Mesothelial cell of epicardium (in vitro differentiated cells): ENCODE results near the gene HNRNPLL. TPM values are rescaled to one million over a fixed set of nuclear protein-coding genes. Genes with fewer than 3 reads are reported as not detected.

Experiments
- DNase-seq, 2 experiments: peaks; one replicate each; pipeline ENCODE4 v3.0.0; 2021; ENCODE audit warnings: low spot score in 2 of 2; ENCODE audit not compliant: unreplicated experiment in 2 of 2
- H3K27ac Mint-ChIP-seq: 2 replicates; pipeline ENCODE4 v1.8.0; 2021; ENCODE audit warnings: mixed read lengths
- H3K27me3 Mint-ChIP-seq: 2 replicates; pipeline ENCODE4 v1.8.0; 2021; ENCODE audit warnings: low read depth, mixed read lengths
- H3K36me3 Mint-ChIP-seq: 2 replicates; pipeline ENCODE4 v1.8.0; 2021; ENCODE audit warnings: mixed read lengths
- H3K4me1 Mint-ChIP-seq: 2 replicates; pipeline ENCODE4 v1.8.0; 2021; ENCODE audit warnings: mixed read lengths
- H3K4me3 Mint-ChIP-seq: 2 replicates; pipeline ENCODE4 v1.8.0; 2021; ENCODE audit warnings: mild to moderate bottlenecking, moderate library complexity, mixed read lengths
- H3K9me3 Mint-ChIP-seq: 2 replicates; pipeline ENCODE4 v1.8.0; 2021; ENCODE audit warnings: mixed read lengths
- total RNA-seq: library from RNA; stranded (reverse); gene quantifications from 3 replicates; pipeline ENCODE4 v1.2.1, GENCODE V29; 2021
- TF ChIP-seq, protein P1 (sequence below): fragments of 200-600 bp; sonication (generic); IDR thresholded peaks from one replicate; pipeline ENCODE4 v1.5.0; 2021; ENCODE audit warnings: antibody characterized with exemption; ENCODE audit not compliant: unreplicated experiment

HNRNPLL gene
- total RNA-seq, 1 donor from 2014 or later, result 80.7 TPM

DNA sequence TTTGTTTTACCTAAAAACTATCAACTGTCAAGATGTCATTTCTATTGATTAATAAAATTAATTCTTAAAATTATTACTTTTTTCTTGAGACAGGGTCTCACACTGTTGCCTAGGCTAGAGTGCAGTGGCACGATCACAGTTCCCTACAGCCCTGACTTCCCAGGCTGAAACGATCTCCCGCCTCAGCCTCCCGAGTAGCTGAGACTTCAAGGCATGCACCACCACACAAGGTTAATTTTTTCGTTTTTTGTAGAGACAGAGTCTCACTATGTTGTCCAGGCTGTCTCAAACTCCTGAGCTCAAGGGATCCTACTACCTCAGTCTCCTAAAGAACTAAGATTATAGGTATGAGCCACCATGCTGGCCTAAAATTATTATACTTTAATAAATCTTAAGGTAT is 18.7 kb downstream of the HNRNPLL start:
- no peaks in the 10 kb centered on the region for H3K27me3 Mint-ChIP-seq
- no peaks in the 10 kb centered on the region for H3K9me3 Mint-ChIP-seq
- no peak overlapping the region for H3K27ac Mint-ChIP-seq
- H3K4me3 Mint-ChIP-seq, result no peak overlapping the region
- no peak for DNase-seq
- H3K4me1 Mint-ChIP-seq, result peaks cover 8% of the 10 kb centered on the region
- H3K36me3 Mint-ChIP-seq, result peaks cover 25% of the 10 kb centered on the region
- TF ChIP-seq, protein P1, sequence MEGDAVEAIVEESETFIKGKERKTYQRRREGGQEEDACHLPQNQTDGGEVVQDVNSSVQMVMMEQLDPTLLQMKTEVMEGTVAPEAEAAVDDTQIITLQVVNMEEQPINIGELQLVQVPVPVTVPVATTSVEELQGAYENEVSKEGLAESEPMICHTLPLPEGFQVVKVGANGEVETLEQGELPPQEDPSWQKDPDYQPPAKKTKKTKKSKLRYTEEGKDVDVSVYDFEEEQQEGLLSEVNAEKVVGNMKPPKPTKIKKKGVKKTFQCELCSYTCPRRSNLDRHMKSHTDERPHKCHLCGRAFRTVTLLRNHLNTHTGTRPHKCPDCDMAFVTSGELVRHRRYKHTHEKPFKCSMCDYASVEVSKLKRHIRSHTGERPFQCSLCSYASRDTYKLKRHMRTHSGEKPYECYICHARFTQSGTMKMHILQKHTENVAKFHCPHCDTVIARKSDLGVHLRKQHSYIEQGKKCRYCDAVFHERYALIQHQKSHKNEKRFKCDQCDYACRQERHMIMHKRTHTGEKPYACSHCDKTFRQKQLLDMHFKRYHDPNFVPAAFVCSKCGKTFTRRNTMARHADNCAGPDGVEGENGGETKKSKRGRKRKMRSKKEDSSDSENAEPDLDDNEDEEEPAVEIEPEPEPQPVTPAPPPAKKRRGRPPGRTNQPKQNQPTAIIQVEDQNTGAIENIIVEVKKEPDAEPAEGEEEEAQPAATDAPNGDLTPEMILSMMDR, result no peak

DNA sequence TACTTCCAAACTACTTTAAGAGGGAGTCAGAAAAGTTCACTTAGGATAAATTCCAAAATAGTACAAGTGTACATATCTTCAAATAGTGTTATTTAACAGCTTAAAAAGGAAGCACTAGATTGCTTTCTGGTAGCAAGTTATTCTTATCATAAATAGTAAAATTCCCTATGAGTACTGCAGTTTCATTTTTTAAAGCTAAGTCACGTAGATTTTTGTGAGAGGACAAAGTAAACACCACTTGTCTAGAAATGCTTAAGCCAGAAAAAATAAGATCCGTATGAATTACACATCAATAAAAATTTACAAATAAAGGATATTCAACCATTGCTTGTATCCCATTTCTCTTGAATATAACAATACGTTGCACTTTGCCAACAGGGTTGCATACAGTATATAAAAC is 19.2 kb downstream of the HNRNPLL start:
- Mint-ChIP-seq H3K27ac (no peak overlapping the region), H3K27me3 (no peaks in the 10 kb centered on the region), H3K4me3 (no peak overlapping the region), H3K9me3 (no peaks in the 10 kb centered on the region), H3K36me3 (peaks cover 25% of the 10 kb centered on the region), H3K4me1 (peaks cover 11% of the 10 kb centered on the region)
- no peak for DNase-seq
- TF ChIP-seq, protein P1, result no peak

DNA sequence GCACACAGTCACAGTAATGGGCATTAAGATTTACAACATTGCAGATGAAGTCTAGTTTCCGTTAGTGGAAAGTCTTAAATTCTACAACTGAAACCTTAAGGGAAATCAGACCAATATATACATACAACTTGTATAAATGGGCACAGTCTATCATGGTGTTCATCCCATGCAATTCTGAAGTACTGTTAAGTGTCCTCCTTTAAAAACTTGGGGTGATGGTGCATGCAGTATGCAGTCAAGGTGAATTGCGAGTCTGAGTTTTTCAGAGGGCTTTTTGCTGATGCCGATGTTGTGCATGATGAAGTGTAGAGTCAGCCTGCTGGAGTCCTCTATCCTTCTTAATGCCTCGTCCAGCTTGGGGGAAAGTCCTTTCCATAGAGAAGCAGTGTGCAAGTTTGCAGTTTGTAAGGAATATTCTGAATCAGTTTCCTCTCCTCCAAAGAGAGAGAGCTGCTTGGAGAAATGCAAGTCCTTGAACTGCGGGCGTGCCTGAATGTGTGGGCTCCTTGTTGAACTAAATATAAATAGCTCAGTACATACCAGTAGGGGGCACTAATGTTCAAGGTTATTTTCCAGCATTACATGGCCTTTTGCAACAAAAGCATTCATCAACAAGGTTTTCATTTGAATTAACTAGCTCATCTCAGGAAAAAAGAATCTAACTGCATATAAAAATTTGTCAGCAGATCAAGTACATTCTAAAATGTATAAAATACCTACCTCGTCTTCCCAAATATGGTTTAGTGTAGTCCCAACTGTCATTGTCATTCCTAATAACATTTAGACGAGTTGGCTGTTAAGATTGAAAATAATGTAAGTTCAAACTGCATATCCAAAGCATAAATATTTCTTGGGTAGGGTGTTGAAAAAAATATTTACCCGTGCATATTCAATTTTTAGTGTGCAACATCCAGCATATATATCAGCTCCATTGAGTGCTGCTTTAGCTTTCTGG is 21.3 kb downstream of the HNRNPLL start:
- TF ChIP-seq, protein P1, result peak; percentile 78
- no peak overlapping the region for H3K27ac Mint-ChIP-seq
- no peak for DNase-seq
- no peak overlapping the region for H3K4me3 Mint-ChIP-seq
- no peaks in the 10 kb centered on the region for H3K27me3 Mint-ChIP-seq
- peaks cover 6% of the 10 kb centered on the region for H3K4me1 Mint-ChIP-seq
- H3K9me3 Mint-ChIP-seq, result no peaks in the 10 kb centered on the region
- peaks cover 27% of the 10 kb centered on the region for H3K36me3 Mint-ChIP-seq

DNA sequence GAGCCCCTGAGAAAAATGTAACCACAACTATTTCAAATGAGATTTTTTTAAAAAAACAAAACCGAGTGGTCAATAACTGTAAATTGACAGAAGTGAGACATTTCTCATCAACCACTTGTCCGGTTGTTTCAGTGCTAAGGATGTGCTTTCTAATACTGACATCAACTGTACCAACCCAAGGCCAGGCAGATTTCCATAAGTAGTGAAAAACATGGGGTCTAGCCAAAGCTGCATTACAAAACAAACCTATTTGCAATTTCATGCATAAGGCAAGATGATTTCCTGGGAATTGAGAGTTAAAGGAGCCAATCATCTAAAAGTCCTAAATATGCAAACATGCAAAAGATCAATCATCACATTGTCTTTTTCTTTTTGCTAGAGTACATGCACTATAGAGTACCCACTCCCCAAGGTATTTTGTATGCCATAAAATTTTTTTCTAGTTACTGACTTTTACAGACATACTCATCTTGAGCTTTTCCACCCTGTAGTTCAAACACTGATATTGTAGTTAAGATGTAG is 22.6 kb downstream of the HNRNPLL start:
- Mint-ChIP-seq H3K4me3 (no peak overlapping the region), H3K4me1 (peaks cover 12% of the 10 kb centered on the region), H3K27ac (no peak overlapping the region), H3K9me3 (no peaks in the 10 kb centered on the region), H3K27me3 (no peaks in the 10 kb centered on the region), H3K36me3 (peaks cover 20% of the 10 kb centered on the region)
- no peak for DNase-seq
- TF ChIP-seq, protein P1, result no peak

DNA sequence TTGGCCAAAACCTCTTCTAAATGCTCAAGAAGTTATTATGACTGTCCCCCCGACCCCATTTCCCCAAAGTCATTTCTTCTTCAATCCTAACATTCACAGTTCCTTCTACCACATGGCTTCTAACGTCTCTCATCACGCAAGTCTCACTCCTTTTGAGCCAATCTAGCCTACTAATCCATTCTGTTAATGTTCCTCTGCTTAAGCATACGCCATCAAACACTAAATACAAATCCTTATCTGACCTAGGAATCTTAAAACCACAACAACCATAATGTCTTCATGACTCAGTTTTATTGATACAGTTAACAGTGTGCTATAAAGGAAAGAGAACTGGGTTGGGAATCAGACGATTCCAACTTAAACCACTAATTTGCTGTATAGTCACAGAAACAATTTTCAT is 23.9 kb downstream of the HNRNPLL start:
- Mint-ChIP-seq H3K27me3 (no peaks in the 10 kb centered on the region), H3K4me1 (peaks cover 12% of the 10 kb centered on the region), H3K9me3 (no peaks in the 10 kb centered on the region), H3K36me3 (peaks cover 18% of the 10 kb centered on the region), H3K27ac (no peak overlapping the region), H3K4me3 (no peak overlapping the region)
- DNase-seq, result no peak
- TF ChIP-seq, protein P1, result no peak
